SK-N-SH (cell line): ENCODE measurements around the gene CTSL. TPM values are rescaled to one million over a fixed set of nuclear protein-coding genes. Genes with fewer than 3 reads are reported as not detected.
A peak's percentile ranks its signal among the peaks of the same experiment; 100 is the strongest.

Experiments
- CTCF ChIA-PET: fragments of 300-600, 350-600 bp; formaldehyde crosslinking; extraction: SDS; loops from one replicate; lab custom pipeline; 2021; lab: Yijun Ruan, JAX
- POLR2A ChIA-PET: fragments of 350-600 bp; sonication (Branson Sonifier 250); formaldehyde crosslinking; extraction: SDS; loops from one replicate; lab custom pipeline; 2020; ENCODE audit warnings: antibody characterized with exemption, inconsistent platforms; lab: Yijun Ruan, JAX
- DNase-seq: peaks from one replicate; pipeline ENCODE4 v3.0.0; 2012
- H2AFZ ChIP-seq: fragments of 200-600 bp; sonication (generic); 2 replicates; pipeline ENCODE4 v1.8.1; 2016; ENCODE audit warnings: antibody characterized with exemption, mild to moderate bottlenecking, low read depth
- H3F3A ChIP-seq: fragments of 200-600 bp; sonication (generic); replicated peaks from 2 replicates; pipeline ENCODE3; 2016; ENCODE audit warnings: antibody characterized with exemption, mild to moderate bottlenecking; ENCODE audit not compliant: insufficient read depth
- H3K27ac ChIP-seq, 2 experiments: fragments of 200-500 bp in 1 of 2; fragments of 200-600 bp in 1 of 2; sonication (Bioruptor generic) in 1 of 2; sonication (generic), shearing (Covaris generic) in 1 of 2; 2 replicates each; pipeline versions ENCODE4 v1.5.1 to v1.6.1; 2014 to 2016; ENCODE audit warnings: low read depth in 2 of 2, inconsistent platforms in 1 of 2, low read length in 1 of 2, mild to moderate bottlenecking in 1 of 2, mixed read lengths in 1 of 2
- H3K27me3 ChIP-seq: fragments of 200-600 bp; sonication (generic), shearing (Covaris generic); 2 replicates; pipeline ENCODE4 v1.6.1; 2016; ENCODE audit warnings: mixed run types; ENCODE audit not compliant: insufficient read depth
- H3K36me3 ChIP-seq, 2 experiments: fragments of 200-500 bp in 1 of 2; fragments of 200-600 bp in 1 of 2; sonication (Bioruptor generic) in 1 of 2; sonication (generic) in 1 of 2; replicated peaks in 1 of 2; 2 replicates each; pipeline versions ENCODE3 to v1.5.1; 2014 to 2016; ENCODE audit warnings: low read length in 1 of 2, mild to moderate bottlenecking in 1 of 2; ENCODE audit not compliant: insufficient read depth in 2 of 2, control insufficient read depth in 1 of 2
- H3K4me1 ChIP-seq, 2 experiments: fragments of 200-500 bp in 1 of 2; fragments of 200-600 bp in 1 of 2; sonication (Bioruptor generic) in 1 of 2; sonication (generic), shearing (Covaris generic) in 1 of 2; 2 replicates each; pipeline versions ENCODE4 v1.5.1 to v1.6.1; 2014 to 2016; ENCODE audit warnings: low read depth in 1 of 2, low read length in 1 of 2, mixed run types in 1 of 2; ENCODE audit not compliant: insufficient read depth in 2 of 2, control insufficient read depth in 1 of 2
- H3K4me2 ChIP-seq: fragments of 200-600 bp; sonication (generic), shearing (Covaris generic); 2 replicates; pipeline ENCODE4 v1.6.1; 2017; ENCODE audit warnings: mixed run types
- H3K4me3 ChIP-seq, 2 experiments: fragments of 200-500 bp in 1 of 2; fragments of 200-600 bp in 1 of 2; sonication (Bioruptor generic) in 1 of 2; sonication (generic), shearing (Covaris generic) in 1 of 2; 2 replicates each; pipeline versions ENCODE4 v1.5.1 to v1.8.1; 2014 to 2016; ENCODE audit warnings: low read depth in 2 of 2, inconsistent platforms in 1 of 2, low read length in 1 of 2, mild to moderate bottlenecking in 1 of 2, mixed read lengths in 1 of 2, moderate library complexity in 1 of 2
- H3K79me2 ChIP-seq: fragments of 200-600 bp; sonication (generic); 2 replicates; pipeline ENCODE4 v1.8.1; 2017; ENCODE audit warnings: mild to moderate bottlenecking; ENCODE audit not compliant: insufficient read depth
- H3K9ac ChIP-seq: fragments of 200-600 bp; sonication (generic); 2 replicates; pipeline ENCODE4 v1.6.1; 2017; ENCODE audit warnings: mixed run types
- H3K9me2 ChIP-seq: fragments of 200-600 bp; sonication (generic); 2 replicates; pipeline ENCODE4 v1.6.1; 2017; ENCODE audit warnings: mixed run types
- H3K9me3 ChIP-seq: fragments of 200-600 bp; sonication (generic); 2 replicates; pipeline ENCODE4 v1.6.1; 2017; ENCODE audit warnings: mixed run types, mild to moderate bottlenecking, moderate library complexity
- H4K20me1 ChIP-seq: fragments of 200-600 bp; sonication (generic); 2 replicates; pipeline ENCODE4 v1.6.1; 2017; ENCODE audit warnings: mild to moderate bottlenecking, mixed run types; ENCODE audit not compliant: insufficient read depth
- FOSL2 ChIP-seq: IDR thresholded peaks from 2 replicates; pipeline ENCODE4 v1.4.0; 2012; ENCODE audit warnings: low read depth, mild to moderate bottlenecking, moderate library complexity, borderline replicate concordance
- FOXM1 ChIP-seq: IDR thresholded peaks from 2 replicates; pipeline ENCODE4 v1.4.0; 2012; ENCODE audit warnings: low read depth, mild to moderate bottlenecking
- NFIC ChIP-seq: IDR thresholded peaks from 2 replicates; pipeline ENCODE4 v1.4.0; 2012; ENCODE audit warnings: borderline replicate concordance
- NRF1 ChIP-seq: IDR thresholded peaks from 2 replicates; pipeline ENCODE4 v1.6.1; 2012; ENCODE audit warnings: low read depth, mild to moderate bottlenecking, low read length
- RAD21 ChIP-seq: IDR thresholded peaks from 2 replicates; pipeline ENCODE4 v1.6.1; 2012; ENCODE audit warnings: mild to moderate bottlenecking, low read length
- RCOR1 ChIP-seq: fragments of 150-350 bp; IDR thresholded peaks from 2 replicates; pipeline ENCODE4 v1.6.1; 2017; ENCODE audit warnings: antibody characterized with exemption, low read length
- RXRA ChIP-seq: IDR thresholded peaks from 2 replicates; pipeline ENCODE4 v1.4.0; 2012; ENCODE audit warnings: low read depth, mild to moderate bottlenecking, borderline replicate concordance
- SIN3A ChIP-seq: IDR thresholded peaks from 2 replicates; pipeline ENCODE4 v1.6.1; 2012; ENCODE audit warnings: low read depth, mild to moderate bottlenecking, low read length, moderate library complexity, borderline replicate concordance
- TEAD4 ChIP-seq: IDR thresholded peaks from 2 replicates; pipeline ENCODE4 v1.4.0; 2012; ENCODE audit warnings: mild to moderate bottlenecking, borderline replicate concordance; ENCODE audit not compliant: insufficient read depth
- ZBTB33 ChIP-seq: IDR thresholded peaks from 2 replicates; pipeline ENCODE4 v1.4.0; 2012; ENCODE audit warnings: low read depth, borderline replicate concordance
- WGBS: methylation state at CpG from one replicate; pipeline ENCODE4 v1.1.6; 2017; ENCODE audit warnings: low lambda C conversion rate; 5-methylcytosine and 5-hydroxymethylcytosine counted together
- polyA plus RNA-seq, 3 experiments: library from polyadenylated mRNA; depleted of rRNA; stranded (reverse); fragments of >200 nt; gene quantifications; 2 replicates each; pipeline ENCODE4 v1.2.3, GENCODE V29; 2012
- TF ChIP-seq, protein P1 (sequence below): fragments of 200-600 bp; sonication (generic); IDR thresholded peaks from 2 replicates; pipeline ENCODE4 v1.6.1; 2017; ENCODE audit warnings: antibody characterized with exemption, mild to moderate bottlenecking, moderate library complexity
- TF ChIP-seq, protein P2 (sequence below): IDR thresholded peaks from 2 replicates; pipeline ENCODE4 v1.6.1; 2012; ENCODE audit warnings: mild to moderate bottlenecking, low read depth, low read length, moderate library complexity

Gene CTSL
- polyA plus RNA-seq, 1 of the 3 experiments (the other 2 are of a cell fraction) = 98.3 TPM

- no peaks in the 10 kb centered on the region for H3K9me2 ChIP-seq
- WGBS = 54% methylated on average over 17 of the region's 18 CpGs
- ChIA-PET POLR2A (no interaction called here), CTCF (no interaction called here)
- no peak overlapping the region for H3K4me3 ChIP-seq
- H3K27ac ChIP-seq = no peak overlapping the region
- no peak overlapping the region for H2AFZ ChIP-seq
- TF ChIP-seq TEAD4 (no peak), SIN3A (no peak), NFIC (no peak), NRF1 (no peak), ZBTB33 (no peak), RXRA (no peak), FOXM1 (no peak)
- no peaks in the 10 kb centered on the region for H3K79me2 ChIP-seq
- H3K9me3 ChIP-seq = no peaks in the 10 kb centered on the region
- no peak overlapping the region for H3K4me2 ChIP-seq
- H3K27me3 ChIP-seq = no peaks in the 10 kb centered on the region
- H4K20me1 ChIP-seq = no peaks in the 10 kb centered on the region
- no peaks in the 10 kb centered on the region for H3K36me3 ChIP-seq
- no peaks in the 10 kb centered on the region for H3F3A ChIP-seq
- H3K4me1 ChIP-seq = no peaks in the 10 kb centered on the region
- no peak overlapping the region for H3K9ac ChIP-seq
- DNase-seq = no peak
Observed at GRCh38 chr9:87770616-87771315, 44.8 kb downstream of the CTSL start.

GRCh38 chr9:87771316-87772006 lies 45.5 kb downstream of the CTSL start:
- Histone ChIP-seq H3K36me3 (no peaks in the 10 kb centered on the region), H2AFZ (no peak overlapping the region), H3K9me2 (no peaks in the 10 kb centered on the region), H4K20me1 (no peaks in the 10 kb centered on the region), H3K27ac (no peak overlapping the region), H3K9ac (no peak overlapping the region), H3K79me2 (no peaks in the 10 kb centered on the region), H3K4me1 (no peaks in the 10 kb centered on the region), H3K4me2 (no peak overlapping the region), H3K9me3 (no peaks in the 10 kb centered on the region), H3F3A (no peaks in the 10 kb centered on the region), H3K27me3 (no peaks in the 10 kb centered on the region), H3K4me3 (no peak overlapping the region)
- TF ChIP-seq, protein P1, sequence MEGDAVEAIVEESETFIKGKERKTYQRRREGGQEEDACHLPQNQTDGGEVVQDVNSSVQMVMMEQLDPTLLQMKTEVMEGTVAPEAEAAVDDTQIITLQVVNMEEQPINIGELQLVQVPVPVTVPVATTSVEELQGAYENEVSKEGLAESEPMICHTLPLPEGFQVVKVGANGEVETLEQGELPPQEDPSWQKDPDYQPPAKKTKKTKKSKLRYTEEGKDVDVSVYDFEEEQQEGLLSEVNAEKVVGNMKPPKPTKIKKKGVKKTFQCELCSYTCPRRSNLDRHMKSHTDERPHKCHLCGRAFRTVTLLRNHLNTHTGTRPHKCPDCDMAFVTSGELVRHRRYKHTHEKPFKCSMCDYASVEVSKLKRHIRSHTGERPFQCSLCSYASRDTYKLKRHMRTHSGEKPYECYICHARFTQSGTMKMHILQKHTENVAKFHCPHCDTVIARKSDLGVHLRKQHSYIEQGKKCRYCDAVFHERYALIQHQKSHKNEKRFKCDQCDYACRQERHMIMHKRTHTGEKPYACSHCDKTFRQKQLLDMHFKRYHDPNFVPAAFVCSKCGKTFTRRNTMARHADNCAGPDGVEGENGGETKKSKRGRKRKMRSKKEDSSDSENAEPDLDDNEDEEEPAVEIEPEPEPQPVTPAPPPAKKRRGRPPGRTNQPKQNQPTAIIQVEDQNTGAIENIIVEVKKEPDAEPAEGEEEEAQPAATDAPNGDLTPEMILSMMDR = no peak
- no peak for TF ChIP-seq RCOR1
- no peak for TF ChIP-seq ZBTB33
- no peak for TF ChIP-seq FOSL2
- no peak for TF ChIP-seq FOXM1
- no peak for TF ChIP-seq RAD21
- TF ChIP-seq, protein P2, sequence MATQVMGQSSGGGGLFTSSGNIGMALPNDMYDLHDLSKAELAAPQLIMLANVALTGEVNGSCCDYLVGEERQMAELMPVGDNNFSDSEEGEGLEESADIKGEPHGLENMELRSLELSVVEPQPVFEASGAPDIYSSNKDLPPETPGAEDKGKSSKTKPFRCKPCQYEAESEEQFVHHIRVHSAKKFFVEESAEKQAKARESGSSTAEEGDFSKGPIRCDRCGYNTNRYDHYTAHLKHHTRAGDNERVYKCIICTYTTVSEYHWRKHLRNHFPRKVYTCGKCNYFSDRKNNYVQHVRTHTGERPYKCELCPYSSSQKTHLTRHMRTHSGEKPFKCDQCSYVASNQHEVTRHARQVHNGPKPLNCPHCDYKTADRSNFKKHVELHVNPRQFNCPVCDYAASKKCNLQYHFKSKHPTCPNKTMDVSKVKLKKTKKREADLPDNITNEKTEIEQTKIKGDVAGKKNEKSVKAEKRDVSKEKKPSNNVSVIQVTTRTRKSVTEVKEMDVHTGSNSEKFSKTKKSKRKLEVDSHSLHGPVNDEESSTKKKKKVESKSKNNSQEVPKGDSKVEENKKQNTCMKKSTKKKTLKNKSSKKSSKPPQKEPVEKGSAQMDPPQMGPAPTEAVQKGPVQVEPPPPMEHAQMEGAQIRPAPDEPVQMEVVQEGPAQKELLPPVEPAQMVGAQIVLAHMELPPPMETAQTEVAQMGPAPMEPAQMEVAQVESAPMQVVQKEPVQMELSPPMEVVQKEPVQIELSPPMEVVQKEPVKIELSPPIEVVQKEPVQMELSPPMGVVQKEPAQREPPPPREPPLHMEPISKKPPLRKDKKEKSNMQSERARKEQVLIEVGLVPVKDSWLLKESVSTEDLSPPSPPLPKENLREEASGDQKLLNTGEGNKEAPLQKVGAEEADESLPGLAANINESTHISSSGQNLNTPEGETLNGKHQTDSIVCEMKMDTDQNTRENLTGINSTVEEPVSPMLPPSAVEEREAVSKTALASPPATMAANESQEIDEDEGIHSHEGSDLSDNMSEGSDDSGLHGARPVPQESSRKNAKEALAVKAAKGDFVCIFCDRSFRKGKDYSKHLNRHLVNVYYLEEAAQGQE = no peak
- ChIA-PET CTCF (no interaction called here), POLR2A (no interaction called here)
- 44% methylated on average over 10 of the region's 25 CpGs for WGBS
- peak; percentile 26 for DNase-seq
